Choroid plexus epithelial cell (primary cell): ENCODE measurements around the gene EBF3.

Source experiments
- DNase-seq: peaks from one replicate; pipeline ENCODE4 v3.0.0-alpha.2; 2010; ENCODE audit warnings: low read depth
- H3K4me3 ChIP-seq: 2 replicates; pipeline ENCODE4 v1.5.1; 2011; ENCODE audit warnings: low read depth, mild to moderate bottlenecking, control low read depth, low read length, moderate library complexity
- TF ChIP-seq, protein P1 (sequence below): conservative IDR thresholded peaks from 2 replicates; pipeline ENCODE4 v1.5.1; 2011; ENCODE audit warnings: low read depth, mild to moderate bottlenecking, control low read depth, inconsistent platforms, low read length, moderate library complexity

Gene EBF3

DNA sequence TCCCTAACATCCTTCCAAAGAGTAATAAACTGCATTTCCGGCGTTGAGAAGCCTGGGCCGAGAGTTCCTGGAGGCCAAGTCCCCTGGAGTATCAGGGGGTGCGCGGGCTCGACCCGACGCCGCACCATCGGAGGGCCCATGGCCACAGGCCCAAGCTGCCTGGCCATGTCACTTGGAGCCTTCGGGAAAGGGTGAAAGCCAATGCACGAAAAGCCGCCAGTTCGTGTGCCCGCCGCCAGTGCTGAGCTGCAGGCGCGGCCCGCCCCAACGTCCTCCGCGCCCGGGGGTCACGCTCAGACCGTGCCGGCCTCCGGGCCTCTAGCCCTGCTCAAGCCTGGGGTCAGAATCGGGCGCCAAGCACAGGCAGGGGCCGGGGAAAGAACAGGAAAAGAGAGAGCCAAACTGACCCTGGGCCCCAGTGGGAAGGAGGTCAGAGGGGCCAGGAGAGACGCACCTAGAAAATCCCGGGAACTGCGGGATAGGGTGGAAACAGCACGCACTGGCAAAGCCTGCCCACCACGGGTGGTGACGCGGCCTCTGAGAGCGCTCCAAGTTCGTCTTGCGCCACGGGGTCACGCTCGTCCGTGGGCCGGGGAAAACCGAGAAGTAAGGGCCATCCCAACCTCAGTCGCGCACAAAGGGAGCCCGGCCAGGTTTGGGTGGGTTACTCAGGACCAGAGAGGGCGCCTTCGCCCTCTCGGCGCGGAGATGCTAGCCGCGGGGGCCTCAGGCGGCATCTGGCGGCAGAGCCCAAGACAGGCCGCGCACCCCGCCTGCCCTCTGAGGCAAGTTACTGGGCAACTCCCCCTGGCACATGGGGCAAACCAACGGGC, 4.2 kb upstream of the EBF3 start:
- TF ChIP-seq, protein P1, sequence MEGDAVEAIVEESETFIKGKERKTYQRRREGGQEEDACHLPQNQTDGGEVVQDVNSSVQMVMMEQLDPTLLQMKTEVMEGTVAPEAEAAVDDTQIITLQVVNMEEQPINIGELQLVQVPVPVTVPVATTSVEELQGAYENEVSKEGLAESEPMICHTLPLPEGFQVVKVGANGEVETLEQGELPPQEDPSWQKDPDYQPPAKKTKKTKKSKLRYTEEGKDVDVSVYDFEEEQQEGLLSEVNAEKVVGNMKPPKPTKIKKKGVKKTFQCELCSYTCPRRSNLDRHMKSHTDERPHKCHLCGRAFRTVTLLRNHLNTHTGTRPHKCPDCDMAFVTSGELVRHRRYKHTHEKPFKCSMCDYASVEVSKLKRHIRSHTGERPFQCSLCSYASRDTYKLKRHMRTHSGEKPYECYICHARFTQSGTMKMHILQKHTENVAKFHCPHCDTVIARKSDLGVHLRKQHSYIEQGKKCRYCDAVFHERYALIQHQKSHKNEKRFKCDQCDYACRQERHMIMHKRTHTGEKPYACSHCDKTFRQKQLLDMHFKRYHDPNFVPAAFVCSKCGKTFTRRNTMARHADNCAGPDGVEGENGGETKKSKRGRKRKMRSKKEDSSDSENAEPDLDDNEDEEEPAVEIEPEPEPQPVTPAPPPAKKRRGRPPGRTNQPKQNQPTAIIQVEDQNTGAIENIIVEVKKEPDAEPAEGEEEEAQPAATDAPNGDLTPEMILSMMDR = no peak
- DNase-seq = no peak
- H3K4me3 ChIP-seq = no peak overlapping the region

DNA sequence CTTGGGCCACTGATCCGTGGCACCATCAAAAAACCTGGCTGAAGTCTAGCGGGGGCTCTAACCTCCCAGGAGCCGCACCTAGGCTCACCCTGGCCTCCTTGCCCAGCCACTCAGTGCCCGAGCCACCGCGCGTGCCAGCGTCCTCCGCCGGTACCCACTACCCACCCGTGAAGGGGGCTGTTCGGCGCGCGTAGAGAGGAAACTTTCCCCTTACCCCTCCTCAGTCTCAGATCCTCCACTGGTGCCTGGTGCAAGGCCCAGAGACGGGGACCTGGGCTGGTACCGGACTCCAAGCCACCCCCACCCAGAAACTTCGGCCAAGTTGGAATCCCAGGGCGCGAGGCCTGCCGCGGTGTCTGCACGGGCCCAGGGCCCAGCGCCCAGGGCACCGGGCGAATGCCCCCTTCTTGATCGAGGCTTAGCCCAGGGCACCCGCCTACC, 3.5 kb upstream of the EBF3 start:
- no peak for DNase-seq
- TF ChIP-seq, protein P1 = no peak
- no peak overlapping the region for H3K4me3 ChIP-seq

DNA sequence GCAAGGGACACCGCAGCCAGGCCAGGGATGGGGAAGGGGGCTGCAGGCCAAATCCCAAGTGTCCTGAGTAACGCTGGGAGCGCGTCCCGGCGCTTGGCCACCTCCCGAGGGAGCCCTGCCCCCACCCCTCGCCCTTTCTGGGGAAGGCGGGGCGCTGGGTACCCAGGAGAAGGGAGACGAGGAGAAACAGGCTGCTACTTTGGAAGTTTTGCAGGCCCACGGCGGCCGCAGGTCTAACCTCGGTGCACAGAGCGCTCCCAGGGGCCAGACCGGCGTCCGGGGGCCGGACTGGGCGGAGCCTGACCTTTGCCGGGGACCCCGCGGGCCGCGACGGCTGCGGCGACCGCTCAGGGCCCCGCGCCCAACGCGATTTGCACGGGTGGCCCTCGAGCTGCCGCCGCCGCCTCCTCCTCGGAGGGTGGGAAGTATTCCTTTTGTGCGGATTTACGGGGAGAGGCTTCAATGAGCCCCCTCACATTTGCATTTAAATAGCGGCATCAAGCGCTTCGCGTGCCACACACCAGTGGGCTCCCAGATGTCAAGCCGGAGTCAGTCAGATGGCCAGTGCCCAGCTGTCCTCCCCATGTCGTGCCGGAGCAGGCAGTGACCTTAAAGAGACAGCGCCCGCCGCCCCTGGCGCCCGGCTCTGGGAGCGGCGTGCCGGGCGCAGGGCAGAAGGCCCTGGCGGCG, 3.0 kb upstream of the EBF3 start:
- TF ChIP-seq, protein P1 = no peak
- DNase-seq = no peak
- no peak overlapping the region for H3K4me3 ChIP-seq

DNA sequence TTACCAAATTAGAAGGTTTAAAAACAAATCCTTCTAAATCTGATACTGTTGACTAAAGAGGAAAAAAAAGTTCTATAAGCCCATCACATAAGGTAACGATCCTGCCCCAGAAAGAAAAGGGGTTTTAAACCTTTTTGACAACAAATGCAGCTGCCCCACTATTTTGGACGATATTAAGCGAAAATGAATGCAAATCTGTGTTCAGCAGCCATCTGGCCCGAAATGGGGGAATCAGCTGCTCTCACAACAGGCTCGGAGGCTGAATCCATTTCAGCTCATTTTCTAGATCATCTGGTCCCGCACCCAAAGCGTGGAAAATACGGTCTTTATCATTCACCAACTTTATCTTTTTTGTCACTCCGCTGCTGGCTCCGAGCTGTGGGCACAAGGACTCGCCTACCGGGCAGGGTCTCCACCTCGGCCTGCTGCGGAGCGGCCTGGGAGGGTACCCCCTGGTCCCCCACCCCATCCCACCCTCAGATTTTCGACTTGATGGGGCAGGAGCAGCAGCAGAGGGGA, 2.4 kb upstream of the EBF3 start:
- H3K4me3 ChIP-seq = no peak overlapping the region
- TF ChIP-seq, protein P1 = no peak
- no peak for DNase-seq

DNA sequence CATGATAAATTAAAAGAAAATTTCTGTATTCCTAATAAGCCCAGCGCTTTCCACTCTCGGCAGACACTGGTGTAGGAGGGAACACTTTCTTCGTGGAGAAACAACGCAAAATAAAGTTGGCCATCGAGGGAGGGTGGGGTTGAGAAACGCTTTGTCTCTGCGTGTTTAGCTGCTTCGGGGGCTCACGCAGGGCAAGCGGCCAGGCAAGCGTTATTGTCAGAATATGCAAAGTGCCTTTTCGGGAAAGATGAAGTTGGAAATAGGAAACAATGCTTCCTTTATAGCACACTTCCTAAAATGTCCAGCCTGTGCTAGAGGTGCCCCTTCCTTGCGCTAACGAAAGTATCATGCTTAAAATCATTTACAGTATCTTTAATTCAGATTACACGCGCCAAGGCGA, 1.9 kb upstream of the EBF3 start:
- H3K4me3 ChIP-seq = no peak overlapping the region
- TF ChIP-seq, protein P1 = no peak
- DNase-seq = no peak

DNA sequence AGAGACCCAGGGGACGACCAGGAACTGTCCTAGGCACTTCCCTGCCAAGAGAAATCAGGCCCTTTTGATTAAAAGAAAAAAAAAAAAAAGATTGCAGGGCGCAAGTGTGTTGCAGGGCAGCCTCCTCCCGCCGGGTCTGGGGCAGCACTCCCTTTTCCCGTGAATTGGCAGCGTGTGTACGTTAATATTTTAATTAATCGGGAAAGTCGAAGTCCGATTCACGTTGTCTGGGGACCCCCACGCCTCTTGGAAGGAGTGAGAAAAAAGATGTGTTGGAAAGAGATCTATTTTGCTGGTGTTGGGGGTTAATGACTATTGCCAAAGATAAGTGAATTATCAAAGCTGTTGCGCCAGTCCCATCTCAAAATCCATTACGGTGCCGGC, 1.3 kb upstream of the EBF3 start:
- TF ChIP-seq, protein P1 = no peak
- no peak overlapping the region for H3K4me3 ChIP-seq
- no peak for DNase-seq
